GM12878 (cell line): ENCODE results near the gene EIF4B. TPM values are rescaled to one million over a fixed set of nuclear protein-coding genes. Genes with fewer than 3 reads are reported as not detected.

Source experiments
- BHLHE40 ChIP-seq, 2 experiments: fragments of 450-650 bp in 1 of 2; IDR thresholded peaks; 2 replicates each; pipeline ENCODE4 v1.6.1; 2011 to 2017; ENCODE audit warnings: low read depth in 2 of 2, borderline replicate concordance in 1 of 2, improper control_type of control experiment in 1 of 2, low read length in 1 of 2, mild to moderate bottlenecking in 1 of 2
- CTCF ChIP-seq, 3 experiments: IDR thresholded peaks in 2 of 3; conservative IDR thresholded peaks in 1 of 3; 2 replicates each; pipeline ENCODE4 v1.5.1; 2011; ENCODE audit warnings: low read depth in 3 of 3, low read length in 3 of 3, mild to moderate bottlenecking in 3 of 3, control low read depth in 2 of 3, moderate library complexity in 2 of 3, inconsistent platforms in 1 of 3, mixed read lengths in 1 of 3; ENCODE audit not compliant: control insufficient read depth in 2 of 3, insufficient read depth in 1 of 3; ENCODE audit errors: extremely low read depth in 1 of 3
- DPF2 ChIP-seq: fragments of 450-650 bp; IDR thresholded peaks from 2 replicates; pipeline ENCODE4 v1.6.1; 2017; ENCODE audit warnings: mild to moderate bottlenecking
- GATAD2B ChIP-seq: fragments of 450-650 bp; conservative IDR thresholded peaks from 2 replicates; pipeline ENCODE4 v1.6.1; 2017; ENCODE audit warnings: low read depth, mild to moderate bottlenecking, moderate library complexity
- LARP7 ChIP-seq: fragments of 450-650 bp; IDR thresholded peaks from 2 replicates; pipeline ENCODE4 v1.6.1; 2017; ENCODE audit warnings: mild to moderate bottlenecking
- POLR2A ChIP-seq: IDR thresholded peaks from 2 replicates; pipeline ENCODE4 v1.6.1; 2011; ENCODE audit warnings: low read depth, mild to moderate bottlenecking, low read length
- polyA plus RNA-seq, 11 experiments: library from polyadenylated mRNA; depleted of rRNA in 4 of 11; unstranded in 6 of 11; stranded (reverse) in 5 of 11; fragments of >200 nt; fragmentation: Nextera tagmentation in 4 of 11; fragmentation: Illumina TruSeq in 1 of 11; extraction: Ambion mirVana in 4 of 11; extraction: Trizol in 1 of 11; gene quantifications; 1 replicate in 1 of 11; 2 replicates in 10 of 11; pipeline versions ENCODE4 v1.2.1 to v1.2.3, GENCODE V29; 2011 to 2016; ENCODE audit warnings: inconsistent platforms in 2 of 11, missing spikeins in 2 of 11, low read depth in 1 of 11
- total RNA-seq, 4 experiments: library from RNA; depleted of rRNA in 3 of 4; stranded (reverse); fragments of >200 nt in 3 of 4; fragmentation: Illumina TruSeq in 1 of 4; extraction: Trizol in 1 of 4; gene quantifications; 2 replicates each; pipeline versions ENCODE4 v1.2.1 to v1.2.3, GENCODE V29; 2013 to 2021
- TF ChIP-seq, protein P1 (sequence below): fragments of 450-650 bp; IDR thresholded peaks from 2 replicates; pipeline ENCODE4 v1.6.1; 2016; ENCODE audit warnings: mild to moderate bottlenecking

Gene EIF4B
- total and polyA plus RNA-seq, 10 of the 15 experiments (the other 5 are each of a cell fraction or from before 2014, with no cell fraction given) = 123 to 752 (median 431) TPM

DNA sequence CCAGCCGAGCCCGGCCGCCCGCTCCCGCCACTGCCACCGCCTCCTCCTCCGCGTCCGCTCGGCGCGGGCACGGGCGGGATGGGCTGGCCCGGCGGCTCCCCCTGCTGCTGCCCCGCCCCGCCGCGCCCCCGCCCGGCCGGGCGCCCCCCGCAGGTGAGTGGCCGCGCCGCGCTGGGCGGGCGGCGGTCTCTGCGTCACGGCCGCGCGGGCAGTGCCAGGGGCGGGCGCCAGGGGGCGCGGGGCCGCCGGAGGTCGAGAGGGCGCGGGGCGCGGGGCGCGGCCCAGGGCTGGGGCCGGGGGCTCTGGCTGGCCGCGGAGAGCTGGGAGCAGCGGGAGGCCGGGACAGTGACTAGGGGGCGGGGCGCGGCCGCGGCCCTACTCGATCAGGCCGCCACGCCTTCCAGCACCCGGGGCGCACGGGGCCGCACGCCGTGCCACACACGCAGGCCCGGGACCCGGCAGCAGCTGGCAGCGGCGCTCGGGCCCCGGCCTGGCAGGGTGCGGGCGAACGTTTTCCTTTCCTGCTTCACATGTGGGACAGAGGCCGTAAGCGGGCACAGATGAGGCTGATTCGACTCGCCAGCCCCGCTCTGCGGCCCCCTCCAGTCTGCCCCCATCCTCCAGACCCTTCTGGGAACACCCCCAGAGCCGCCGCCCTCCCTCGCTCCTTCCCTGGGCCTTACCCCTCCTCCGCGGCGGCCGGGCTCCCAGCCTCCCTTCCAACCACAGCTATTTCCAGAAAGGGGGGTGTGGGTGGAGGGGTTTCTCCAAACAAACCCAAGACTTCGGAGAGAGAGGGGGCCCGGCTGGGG, 41.2 kb downstream of the EIF4B start (continued):
- TF ChIP-seq CTCF (IDR thresholded peaks at IDR 0.05 in 2 of 3, conservative IDR thresholded peaks at IDR 0.05 in 1 of 3; ENCODE audit: control insufficient read depth in 2 of 3, extremely low read depth in 1 of 3, insufficient read depth in 1 of 3, low read depth in 3 of 3, low read length in 3 of 3) = peak in 1 of 3 experiments; percentile 49; a peak in 3 of 6 replicates
- peak; percentile 43; the same call in 1 of the 2 replicates for TF ChIP-seq DPF2
- peak; percentile 69 for TF ChIP-seq LARP7
- TF ChIP-seq, protein P1, sequence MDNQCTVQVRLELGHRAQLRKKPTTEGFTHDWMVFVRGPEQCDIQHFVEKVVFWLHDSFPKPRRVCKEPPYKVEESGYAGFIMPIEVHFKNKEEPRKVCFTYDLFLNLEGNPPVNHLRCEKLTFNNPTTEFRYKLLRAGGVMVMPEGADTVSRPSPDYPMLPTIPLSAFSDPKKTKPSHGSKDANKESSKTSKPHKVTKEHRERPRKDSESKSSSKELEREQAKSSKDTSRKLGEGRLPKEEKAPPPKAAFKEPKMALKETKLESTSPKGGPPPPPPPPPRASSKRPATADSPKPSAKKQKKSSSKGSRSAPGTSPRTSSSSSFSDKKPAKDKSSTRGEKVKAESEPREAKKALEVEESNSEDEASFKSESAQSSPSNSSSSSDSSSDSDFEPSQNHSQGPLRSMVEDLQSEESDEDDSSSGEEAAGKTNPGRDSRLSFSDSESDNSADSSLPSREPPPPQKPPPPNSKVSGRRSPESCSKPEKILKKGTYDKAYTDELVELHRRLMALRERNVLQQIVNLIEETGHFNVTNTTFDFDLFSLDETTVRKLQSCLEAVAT = no peak
- TF ChIP-seq GATAD2B = peak; percentile 14; the same call in 1 of the 2 replicates
- TF ChIP-seq BHLHE40 (IDR thresholded peaks at IDR 0.05; ENCODE audit: borderline replicate concordance in 1 of 2, low read depth in 2 of 2, low read length in 1 of 2) = peak in 1 of 2 experiments; percentile 74; a peak in 2 of 4 replicates
- TF ChIP-seq POLR2A = 0 out of 2 replicates have a peak, but pooled peaks have one; percentile 32
- TF ChIP-seq, all 136 proteins: peak for 12
